Astrocyte (in vitro differentiated cells and primary cell): ENCODE results near the gene ZSCAN22. TPM values are rescaled to one million over a fixed set of nuclear protein-coding genes. Genes with fewer than 3 reads are reported as not detected.

ENCODE experiments used
- DNase-seq: peaks from one replicate; pipeline ENCODE4 v3.0.0-alpha.2; 2010; ENCODE audit warnings: low read depth
- FAIRE-seq: peaks from 2 replicates; lab custom pipeline; 2011; peaks lifted over from hg19 to GRCh38; lab: Jason Lieb, UNC
- H2AFZ ChIP-seq: 2 replicates; pipeline ENCODE4 v1.6.0; 2012; ENCODE audit warnings: low read depth, low read length, inconsistent platforms
- H3K27ac ChIP-seq: 2 replicates; pipeline ENCODE4 v1.5.1; 2011; ENCODE audit warnings: low read depth, low read length, inconsistent platforms
- H3K27me3 ChIP-seq: 2 replicates; pipeline ENCODE4 v1.6.0; 2011; ENCODE audit warnings: low read length, inconsistent platforms; ENCODE audit not compliant: insufficient read depth
- H3K36me3 ChIP-seq: 2 replicates; pipeline ENCODE4 v1.5.1; 2011; ENCODE audit warnings: low read length, inconsistent platforms; ENCODE audit not compliant: insufficient read depth
- H3K4me1 ChIP-seq: 2 replicates; pipeline ENCODE4 v1.5.1; 2011; ENCODE audit warnings: low read length, inconsistent platforms; ENCODE audit not compliant: insufficient read depth
- H3K4me2 ChIP-seq: 2 replicates; pipeline ENCODE4 v1.6.0; 2012; ENCODE audit warnings: low read length, inconsistent platforms
- H3K4me3 ChIP-seq: 2 replicates; pipeline ENCODE4 v1.5.1; 2011; ENCODE audit warnings: low read depth, mild to moderate bottlenecking, low read length, inconsistent platforms; ENCODE audit not compliant: insufficient read depth
- H3K79me2 ChIP-seq: 2 replicates; pipeline ENCODE4 v1.6.0; 2012; ENCODE audit warnings: mild to moderate bottlenecking, low read length, inconsistent platforms; ENCODE audit not compliant: insufficient read depth
- H3K9ac ChIP-seq: 2 replicates; pipeline ENCODE4 v1.6.0; 2012; ENCODE audit warnings: mild to moderate bottlenecking, low read length, inconsistent platforms
- H3K9me3 ChIP-seq: 2 replicates; pipeline ENCODE4 v1.5.1; 2012; ENCODE audit warnings: low read depth, mild to moderate bottlenecking, low read length, inconsistent platforms; ENCODE audit not compliant: insufficient read depth
- H4K20me1 ChIP-seq: 2 replicates; pipeline ENCODE4 v1.6.0; 2012; ENCODE audit warnings: low read length, inconsistent platforms; ENCODE audit not compliant: insufficient read depth
- H3K27ac Mint-ChIP-seq: one replicate; pipeline ENCODE4 v1.8.0; 2021; ENCODE audit warnings: mild to moderate bottlenecking, mixed read lengths; ENCODE audit not compliant: unreplicated experiment
- H3K27me3 Mint-ChIP-seq: one replicate; pipeline ENCODE4 v1.8.0; 2021; ENCODE audit warnings: low read depth, mixed read lengths; ENCODE audit not compliant: unreplicated experiment
- H3K36me3 Mint-ChIP-seq: one replicate; pipeline ENCODE4 v1.8.0; 2021; ENCODE audit warnings: low read depth, mixed read lengths; ENCODE audit not compliant: unreplicated experiment
- H3K4me1 Mint-ChIP-seq: one replicate; pipeline ENCODE4 v1.8.0; 2021; ENCODE audit warnings: low read depth, mixed read lengths; ENCODE audit not compliant: unreplicated experiment
- H3K4me3 Mint-ChIP-seq: one replicate; pipeline ENCODE4 v1.8.0; 2021; ENCODE audit warnings: mild to moderate bottlenecking, moderate library complexity, mixed read lengths; ENCODE audit not compliant: unreplicated experiment
- H3K9me3 Mint-ChIP-seq: one replicate; pipeline ENCODE4 v1.8.0; 2021; ENCODE audit warnings: mild to moderate bottlenecking, mixed read lengths; ENCODE audit not compliant: unreplicated experiment
- EZH2 ChIP-seq: IDR thresholded peaks from 2 replicates; pipeline ENCODE4 v1.6.1; 2012; ENCODE audit warnings: mild to moderate bottlenecking, low read length, inconsistent platforms; ENCODE audit not compliant: insufficient read depth
- total RNA-seq: library from RNA; stranded (reverse); gene quantifications from 2 replicates; pipeline ENCODE4 v1.2.1, GENCODE V29; 2021
- TF ChIP-seq, protein P1 (sequence below): IDR thresholded peaks from 2 replicates; pipeline ENCODE4 v1.5.1; 2011; ENCODE audit warnings: low read depth, mild to moderate bottlenecking, inconsistent platforms, low read length, moderate library complexity; ENCODE audit not compliant: insufficient read depth

ZSCAN22 gene
- total RNA-seq, 1 donor from 2014 or later = 3.1 TPM

DNA sequence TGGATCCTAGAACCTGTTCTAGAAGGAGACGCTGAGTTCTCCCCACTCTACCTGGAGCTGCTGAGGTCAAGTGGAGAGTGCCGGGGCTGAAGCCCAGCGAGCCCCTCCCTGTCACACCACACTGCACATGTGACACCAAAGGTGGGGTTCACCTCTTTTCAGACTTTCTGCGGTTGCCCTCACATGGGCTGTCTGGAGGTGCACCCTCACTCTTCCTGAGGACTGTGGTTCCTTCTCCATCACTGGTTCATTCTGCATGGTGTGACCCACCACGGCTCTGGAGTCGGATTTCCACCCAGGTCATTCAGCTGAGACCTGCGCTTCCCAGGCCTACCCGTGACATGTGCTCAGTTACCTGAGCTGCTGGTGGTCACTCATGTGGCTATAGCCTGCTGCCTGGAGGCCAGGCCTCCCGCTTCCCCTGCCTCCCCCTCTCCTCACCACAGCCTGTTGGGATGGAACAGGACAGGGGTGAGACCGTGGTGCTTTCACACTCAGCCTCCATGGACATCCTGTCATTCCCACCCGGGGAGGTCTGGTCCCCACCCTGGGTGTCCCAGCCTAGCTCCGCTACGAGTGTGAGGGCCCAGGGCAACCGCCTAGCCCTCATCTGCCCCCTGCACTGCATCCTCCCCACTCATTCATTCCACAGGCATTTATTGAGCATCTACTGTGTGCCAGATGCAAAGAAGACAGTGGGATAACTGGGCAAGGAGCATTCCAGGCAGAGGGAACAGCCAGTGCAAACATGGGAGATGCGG, 27.1 kb downstream of the ZSCAN22 start:
- Histone ChIP-seq H3K27me3 (peaks cover 5% of the 10 kb centered on the region), H3K9ac (no peak overlapping the region), H4K20me1 (peaks cover 8% of the 10 kb centered on the region), H3K79me2 (no peaks in the 10 kb centered on the region), H2AFZ (no peak overlapping the region), H3K9me3 (peaks cover 16% of the 10 kb centered on the region), H3K27ac (no peak overlapping the region), H3K4me1 (peaks cover 5% of the 10 kb centered on the region), H3K4me3 (no peak overlapping the region), H3K4me2 (no peak overlapping the region), H3K36me3 (no peaks in the 10 kb centered on the region)
- FAIRE-seq (no peak), DNase-seq (no peak)
- H3K4me1 Mint-ChIP-seq = peaks cover 2% of the 10 kb centered on the region
- peaks cover 11% of the 10 kb centered on the region for H3K36me3 Mint-ChIP-seq
- no peak overlapping the region for H3K27ac Mint-ChIP-seq
- H3K27me3 Mint-ChIP-seq = no peaks in the 10 kb centered on the region
- TF ChIP-seq EZH2 = no peak
- TF ChIP-seq, protein P1, sequence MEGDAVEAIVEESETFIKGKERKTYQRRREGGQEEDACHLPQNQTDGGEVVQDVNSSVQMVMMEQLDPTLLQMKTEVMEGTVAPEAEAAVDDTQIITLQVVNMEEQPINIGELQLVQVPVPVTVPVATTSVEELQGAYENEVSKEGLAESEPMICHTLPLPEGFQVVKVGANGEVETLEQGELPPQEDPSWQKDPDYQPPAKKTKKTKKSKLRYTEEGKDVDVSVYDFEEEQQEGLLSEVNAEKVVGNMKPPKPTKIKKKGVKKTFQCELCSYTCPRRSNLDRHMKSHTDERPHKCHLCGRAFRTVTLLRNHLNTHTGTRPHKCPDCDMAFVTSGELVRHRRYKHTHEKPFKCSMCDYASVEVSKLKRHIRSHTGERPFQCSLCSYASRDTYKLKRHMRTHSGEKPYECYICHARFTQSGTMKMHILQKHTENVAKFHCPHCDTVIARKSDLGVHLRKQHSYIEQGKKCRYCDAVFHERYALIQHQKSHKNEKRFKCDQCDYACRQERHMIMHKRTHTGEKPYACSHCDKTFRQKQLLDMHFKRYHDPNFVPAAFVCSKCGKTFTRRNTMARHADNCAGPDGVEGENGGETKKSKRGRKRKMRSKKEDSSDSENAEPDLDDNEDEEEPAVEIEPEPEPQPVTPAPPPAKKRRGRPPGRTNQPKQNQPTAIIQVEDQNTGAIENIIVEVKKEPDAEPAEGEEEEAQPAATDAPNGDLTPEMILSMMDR = no peak
- H3K4me3 Mint-ChIP-seq = no peak overlapping the region
- H3K9me3 Mint-ChIP-seq = no peaks in the 10 kb centered on the region

DNA sequence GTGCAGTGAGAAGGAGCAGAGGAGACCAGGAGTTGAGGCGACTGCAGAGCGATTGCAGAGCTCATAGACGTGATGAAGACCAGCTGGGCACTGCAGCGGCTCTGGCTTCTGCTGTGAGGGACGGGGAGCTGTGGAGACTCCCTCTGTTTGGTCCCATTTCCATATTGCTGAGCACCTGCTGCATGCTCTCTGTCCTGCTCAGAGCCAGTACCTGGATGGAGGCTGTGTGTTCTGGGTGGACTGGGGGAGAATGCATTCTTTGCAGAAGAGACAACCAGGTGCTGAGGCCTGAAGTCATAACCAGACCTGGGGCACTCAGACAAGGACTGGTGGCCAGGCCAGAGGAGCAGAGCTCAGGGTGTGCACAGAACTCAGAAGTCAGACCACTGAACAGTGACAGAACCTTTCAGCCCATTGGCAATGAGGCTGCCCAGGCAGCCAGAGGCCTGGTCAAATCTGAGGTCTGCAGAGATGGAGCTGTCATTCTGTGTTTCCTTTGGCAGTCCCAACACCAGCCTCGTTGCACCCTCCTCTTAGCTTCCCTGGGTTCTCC, 27.8 kb downstream of the ZSCAN22 start:
- FAIRE-seq (no peak), DNase-seq (no peak)
- no peaks in the 10 kb centered on the region for H3K27me3 Mint-ChIP-seq

More for the DNA sequence above, 27.8 kb downstream of the ZSCAN22 start:
- no peak overlapping the region for H3K4me3 Mint-ChIP-seq
- Histone ChIP-seq H3K27me3 (peaks cover 5% of the 10 kb centered on the region), H3K4me3 (no peak overlapping the region), H3K79me2 (no peaks in the 10 kb centered on the region), H3K4me2 (no peak overlapping the region), H3K36me3 (no peaks in the 10 kb centered on the region), H3K27ac (no peak overlapping the region), H4K20me1 (peaks cover 3% of the 10 kb centered on the region), H2AFZ (no peak overlapping the region), H3K9me3 (peaks cover 16% of the 10 kb centered on the region), H3K4me1 (peaks cover 5% of the 10 kb centered on the region), H3K9ac (no peak overlapping the region)
- H3K9me3 Mint-ChIP-seq = no peaks in the 10 kb centered on the region
- H3K27ac Mint-ChIP-seq = no peak overlapping the region
- H3K36me3 Mint-ChIP-seq = peaks cover 9% of the 10 kb centered on the region
- peaks cover 2% of the 10 kb centered on the region for H3K4me1 Mint-ChIP-seq
- no peak for TF ChIP-seq EZH2
- TF ChIP-seq, protein P1 = no peak
